GM18499 (cell line): ENCODE data around the gene POTEB3.
"Not testable (repeated sequence)": the region's sequence is repeated elsewhere in the genome, so short reads cannot be mapped to it uniquely, and the experiment has no call there.

Experiments
- ATAC-seq: cut with Tn5 transposase; IDR thresholded peaks from one replicate; pipeline ENCODE4 v1.9.1; 2021; ENCODE audit warnings: moderate number of reproducible peaks; ENCODE audit not compliant: insufficient read depth, unreplicated experiment

Gene POTEB3

GRCh38 chr15:21440399-21440798 lies at the start of gene POTEB3:
Gene POTEB3, minus strand, starts transcription at chr15:21440499. Its CDS starts 488 bp downstream, at chr15:21440011.
- not testable (repeated sequence) for ATAC-seq

GRCh38 chr15:21453683-21454082 lies 13.4 kb upstream of the POTEB3 start:
- ATAC-seq = not testable (repeated sequence)

- not testable (repeated sequence) for ATAC-seq
These were observed 11.7 kb upstream of the POTEB3 start for GRCh38 chr15:21451920-21452563.

- ATAC-seq = not testable (repeated sequence)
These were observed 11.2 kb upstream of the POTEB3 start for GRCh38 chr15:21451487-21451886.

GRCh38 chr15:21407366-21407765 lies 32.9 kb downstream of the POTEB3 start:
- ATAC-seq = not testable (repeated sequence)

- ATAC-seq = not testable (repeated sequence)
These were observed 38.8 kb downstream of the POTEB3 start for GRCh38 chr15:21401531-21401930.

- ATAC-seq = not testable (repeated sequence)
These were observed 41.2 kb downstream of the POTEB3 start for GRCh38 chr15:21399111-21399510.

GRCh38 chr15:21398511-21398910 lies 41.8 kb downstream of the POTEB3 start:
- ATAC-seq = not testable (repeated sequence)

- not testable (repeated sequence) for ATAC-seq
These were observed 42.6 kb downstream of the POTEB3 start for GRCh38 chr15:21397656-21398055.

- not testable (repeated sequence) for ATAC-seq
These were observed 43.1 kb downstream of the POTEB3 start for GRCh38 chr15:21397186-21397585.

- not testable (repeated sequence) for ATAC-seq
These were observed 54.3 kb downstream of the POTEB3 start for GRCh38 chr15:21385961-21386360.

- ATAC-seq = not testable (repeated sequence)
These were observed 56.3 kb downstream of the POTEB3 start for GRCh38 chr15:21383866-21384485.

- ATAC-seq = not testable (repeated sequence)
These were observed 66.6 kb downstream of the POTEB3 start for GRCh38 chr15:21373682-21374081.

GRCh38 chr15:21369177-21369576 lies 71.1 kb downstream of the POTEB3 start:
- ATAC-seq = not testable (repeated sequence)

GRCh38 chr15:21368625-21369024 lies 71.7 kb downstream of the POTEB3 start:
- not testable (repeated sequence) for ATAC-seq
